ENCODE measurements around the gene KDM4B.
A peak's percentile ranks its signal among the peaks of the same experiment; 100 is the strongest.

The KDM4B gene

DNA sequence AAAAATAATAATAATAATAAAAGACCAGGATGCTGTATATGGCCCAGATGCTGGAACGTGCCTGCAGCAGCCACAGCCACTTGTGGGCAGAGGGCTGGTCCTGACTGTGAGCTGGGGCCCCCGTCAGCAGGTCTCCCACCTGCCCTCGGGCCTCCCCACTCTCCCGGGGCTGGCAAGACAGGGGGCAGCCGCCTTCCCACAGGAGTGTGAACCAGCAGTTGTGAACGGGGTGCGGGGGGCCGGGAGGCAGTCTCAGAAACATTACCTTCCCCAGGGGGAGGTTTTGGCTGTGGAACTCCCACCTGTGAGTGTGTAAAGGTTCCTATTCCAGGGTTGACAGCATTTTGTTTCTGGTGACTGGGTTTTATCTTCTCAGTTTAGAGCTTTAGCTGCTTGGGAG lies 151.4 kb downstream of the KDM4B start:
- no peak for DNase-seq

DNA sequence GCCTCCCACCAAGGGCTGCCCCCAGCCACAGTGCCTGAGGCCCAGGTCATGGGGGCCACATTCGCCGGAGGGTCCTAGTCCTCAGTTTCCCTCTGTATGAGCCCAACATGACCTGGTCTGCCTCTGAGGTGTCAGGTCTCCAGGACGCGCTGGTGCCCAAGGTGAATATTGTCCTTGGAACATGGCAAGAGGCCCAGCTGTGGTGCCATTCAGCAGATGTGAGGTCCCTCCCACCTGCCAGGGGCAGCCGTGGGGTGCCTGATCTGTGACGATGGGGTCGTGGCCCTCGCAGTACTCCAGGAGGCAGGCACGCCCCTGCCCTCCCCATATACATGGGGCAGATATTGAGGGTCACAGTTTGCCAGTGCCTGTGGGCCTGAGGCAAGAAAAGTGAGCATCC lies 151.9 kb downstream of the KDM4B start:
- no peak for DNase-seq

DNA sequence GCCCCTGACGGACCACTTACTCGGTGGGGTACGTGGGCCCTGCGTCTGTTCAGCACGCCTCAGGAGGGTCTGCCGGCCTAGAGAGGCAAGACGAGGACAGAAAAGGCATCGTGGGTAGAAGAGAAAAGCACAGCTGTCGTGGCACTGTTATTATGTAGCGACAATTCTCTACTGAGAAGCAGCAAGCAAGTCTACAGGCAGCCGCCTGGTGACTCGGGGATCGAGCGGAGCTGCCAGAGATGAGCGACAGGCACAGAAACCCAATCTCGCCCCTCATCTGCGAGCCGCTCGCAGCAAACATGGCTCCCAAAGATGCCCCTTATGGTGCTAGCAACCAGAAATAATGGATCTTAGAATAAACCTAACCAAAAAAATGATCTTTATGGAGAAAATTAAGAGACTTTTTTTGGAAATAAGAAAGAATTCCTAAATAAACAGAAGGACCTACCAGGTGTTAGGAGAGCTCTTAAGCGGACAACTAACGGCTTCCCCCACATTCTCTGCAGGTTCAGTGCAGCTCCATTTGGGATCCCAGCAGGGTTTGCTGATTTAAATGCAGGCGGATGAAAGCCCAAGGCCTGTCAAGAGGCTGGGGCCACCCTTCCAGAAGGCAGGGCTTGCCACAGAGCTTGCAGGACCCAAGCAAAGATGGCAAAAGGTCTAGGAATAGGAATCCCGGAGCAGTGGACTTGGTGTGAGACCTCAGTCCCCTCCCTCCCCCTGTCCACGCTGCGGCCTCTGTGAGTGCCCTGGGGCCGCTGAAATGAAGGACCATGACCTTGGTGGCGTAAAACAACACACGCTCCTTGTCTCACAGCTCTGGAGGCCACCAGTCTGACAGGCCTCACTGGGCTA lies 152.6 kb downstream of the KDM4B start:
- DNase-seq: peak in 10 of 56 donors; percentile 2 to 42 (median 18)

DNA sequence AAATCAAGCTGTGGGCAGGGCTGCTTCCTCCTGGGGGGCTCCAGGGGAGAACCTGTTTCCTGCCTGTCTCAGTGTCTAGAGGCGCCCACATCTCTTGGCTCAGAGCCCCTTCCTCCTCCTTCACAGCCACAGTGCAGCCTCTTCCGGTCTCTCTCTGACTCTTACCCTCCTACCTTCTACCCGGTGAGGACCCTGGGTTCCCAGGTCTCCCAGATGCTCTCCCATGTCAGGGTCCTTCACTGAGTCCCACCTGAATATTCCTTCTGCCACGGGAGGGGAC lies 153.1 kb downstream of the KDM4B start:
- DNase-seq: no peak

DNA sequence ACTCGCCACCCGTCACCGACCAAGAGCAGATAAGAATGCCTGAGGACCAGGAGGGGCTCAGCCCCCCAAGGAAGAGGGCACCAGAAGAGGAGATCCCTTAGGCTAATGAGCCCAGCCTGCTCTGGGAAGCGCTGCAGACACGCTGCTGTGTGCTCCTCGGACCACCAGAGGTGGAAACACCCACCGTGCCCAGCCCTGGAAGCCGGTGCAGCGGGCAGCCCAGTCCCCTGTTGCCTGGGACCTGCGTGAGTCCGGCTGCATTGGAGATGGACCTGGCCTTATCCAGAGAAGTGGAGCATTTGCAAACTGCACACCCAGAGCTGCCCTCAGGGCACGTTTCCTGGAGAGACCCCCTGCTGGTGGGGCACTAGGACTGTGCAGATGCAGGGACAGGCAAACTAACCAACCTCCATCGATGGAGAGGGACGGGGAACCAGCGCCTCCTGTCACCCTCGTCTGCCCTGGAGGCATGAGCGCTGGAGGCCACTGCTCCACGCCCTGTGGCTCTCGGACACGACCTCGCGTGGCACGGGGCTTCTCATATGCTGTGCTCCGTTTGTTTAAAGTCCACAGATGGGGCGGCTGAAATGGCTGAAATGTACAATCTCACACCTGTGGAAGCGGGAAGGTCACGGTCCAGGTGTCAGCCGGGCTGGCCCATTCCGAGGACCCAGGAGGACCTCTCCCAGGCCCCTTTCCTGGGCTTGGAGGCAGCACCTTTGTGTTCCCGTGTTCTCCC lies 153.9 kb downstream of the KDM4B start:
- DNase-seq: no peak

DNA sequence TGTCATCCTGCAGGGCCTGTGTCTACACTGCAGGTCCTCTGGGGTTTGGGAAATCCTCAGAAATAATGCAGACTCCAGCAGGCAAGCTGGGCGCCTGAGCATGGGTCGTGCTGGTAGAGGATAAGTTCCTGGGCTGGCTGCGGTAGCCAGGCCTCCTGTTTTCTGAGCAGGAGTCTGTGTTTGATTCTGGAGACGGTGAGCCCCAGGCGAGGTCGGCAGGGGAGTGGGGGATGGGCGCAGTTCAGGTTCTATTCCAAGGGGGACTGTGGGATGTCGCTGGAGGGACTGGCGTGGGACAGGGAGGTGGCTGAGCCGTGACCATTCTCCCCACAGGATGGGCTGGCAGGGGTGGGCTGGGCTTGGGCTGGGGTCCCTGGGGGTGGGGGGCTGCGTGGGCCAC lies 154.7 kb downstream of the KDM4B start:
- DNase-seq: no peak

DNA sequence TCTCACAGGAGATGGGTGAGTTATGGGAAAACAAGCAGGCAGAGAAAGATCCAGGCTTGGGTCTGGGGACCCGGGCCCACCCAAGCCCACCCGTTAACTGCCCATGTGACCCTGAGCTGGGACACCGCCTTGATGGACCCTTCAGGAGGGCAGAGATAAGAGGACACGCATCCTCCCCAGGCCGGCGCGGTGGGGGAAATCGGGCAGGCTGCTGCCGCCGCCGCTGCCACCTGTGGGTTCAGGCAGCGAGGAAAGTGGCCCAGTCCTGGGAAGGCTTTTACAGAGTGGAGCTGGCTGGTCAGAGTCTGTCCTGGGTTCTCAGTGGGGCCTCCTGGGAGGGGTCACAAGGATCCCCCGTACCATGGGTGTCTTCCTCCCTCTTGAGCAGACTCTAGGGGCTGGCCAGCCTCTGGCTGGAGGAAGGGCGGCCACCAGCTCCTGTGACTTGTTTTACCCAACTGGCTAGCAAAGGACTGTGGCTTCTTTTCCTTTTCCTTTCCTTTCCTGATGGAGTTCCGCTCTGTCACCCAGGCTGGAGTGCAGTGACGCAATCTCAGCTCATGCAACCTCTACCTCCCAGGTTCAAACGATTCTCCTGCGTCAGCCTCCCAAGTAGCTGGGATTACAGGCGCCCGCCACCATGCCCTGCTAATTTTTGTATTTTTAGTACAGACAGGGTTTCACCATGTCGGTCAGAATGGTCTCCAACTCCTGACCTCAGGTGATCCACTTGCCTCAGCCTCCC lies 155.4 kb downstream of the KDM4B start:
- DNase-seq: no peak

DNA sequence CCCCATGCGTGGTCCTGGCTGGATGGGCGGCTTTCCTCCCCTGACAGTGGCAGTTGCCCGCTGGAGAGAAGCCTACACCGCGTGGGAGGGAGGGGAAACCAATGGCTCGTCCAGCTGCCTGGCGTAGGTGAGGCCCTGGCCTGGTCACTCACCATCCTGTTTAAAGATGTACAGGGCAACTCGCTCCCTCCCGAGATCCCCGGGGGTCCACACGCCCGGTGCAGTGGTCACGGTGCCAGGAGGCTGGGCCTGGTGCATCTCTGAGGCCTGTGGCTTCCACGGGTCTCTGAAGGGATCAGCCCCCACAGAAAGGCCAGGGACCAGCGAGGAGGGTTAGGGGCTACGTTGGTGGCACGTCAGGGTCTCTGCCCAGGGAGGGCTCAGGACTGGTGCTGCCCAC lies 156.5 kb downstream of the KDM4B start:
- no peak for DNase-seq

DNA sequence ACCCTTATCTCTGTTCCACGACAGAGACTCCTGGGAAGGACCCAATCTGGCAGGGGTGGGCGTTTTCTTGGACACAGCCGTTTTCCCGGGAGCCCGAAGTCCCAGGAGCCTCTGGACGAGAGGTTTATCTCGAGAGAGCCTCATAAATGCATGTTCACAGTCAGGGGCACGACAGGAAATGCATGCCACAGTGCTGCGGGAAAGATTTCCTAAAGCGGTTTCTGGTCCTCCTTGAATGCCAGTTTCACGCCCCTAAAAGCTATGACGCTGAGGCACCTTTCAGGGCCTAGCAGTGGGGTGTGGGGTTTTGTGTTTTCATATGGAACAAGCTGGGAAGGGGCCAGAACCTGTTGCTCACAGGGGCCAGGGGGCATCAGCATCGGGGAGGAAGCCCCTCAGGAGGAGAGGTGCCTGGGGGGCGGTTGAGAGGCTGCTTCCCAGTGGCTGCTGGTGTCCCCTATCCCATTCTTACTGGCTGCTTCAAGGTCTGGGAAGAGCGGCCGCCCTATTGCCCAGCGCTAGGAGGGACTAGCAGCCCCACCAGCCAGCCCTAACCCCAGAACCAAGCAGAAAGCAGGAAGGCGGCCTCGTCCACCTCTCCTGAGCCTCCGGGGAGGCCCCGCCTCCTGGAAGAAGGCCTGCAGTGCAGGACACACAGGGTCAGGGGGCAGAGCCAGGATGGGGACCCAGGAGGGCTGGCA lies 157.0 kb downstream of the KDM4B start:
- no peak for DNase-seq

DNA sequence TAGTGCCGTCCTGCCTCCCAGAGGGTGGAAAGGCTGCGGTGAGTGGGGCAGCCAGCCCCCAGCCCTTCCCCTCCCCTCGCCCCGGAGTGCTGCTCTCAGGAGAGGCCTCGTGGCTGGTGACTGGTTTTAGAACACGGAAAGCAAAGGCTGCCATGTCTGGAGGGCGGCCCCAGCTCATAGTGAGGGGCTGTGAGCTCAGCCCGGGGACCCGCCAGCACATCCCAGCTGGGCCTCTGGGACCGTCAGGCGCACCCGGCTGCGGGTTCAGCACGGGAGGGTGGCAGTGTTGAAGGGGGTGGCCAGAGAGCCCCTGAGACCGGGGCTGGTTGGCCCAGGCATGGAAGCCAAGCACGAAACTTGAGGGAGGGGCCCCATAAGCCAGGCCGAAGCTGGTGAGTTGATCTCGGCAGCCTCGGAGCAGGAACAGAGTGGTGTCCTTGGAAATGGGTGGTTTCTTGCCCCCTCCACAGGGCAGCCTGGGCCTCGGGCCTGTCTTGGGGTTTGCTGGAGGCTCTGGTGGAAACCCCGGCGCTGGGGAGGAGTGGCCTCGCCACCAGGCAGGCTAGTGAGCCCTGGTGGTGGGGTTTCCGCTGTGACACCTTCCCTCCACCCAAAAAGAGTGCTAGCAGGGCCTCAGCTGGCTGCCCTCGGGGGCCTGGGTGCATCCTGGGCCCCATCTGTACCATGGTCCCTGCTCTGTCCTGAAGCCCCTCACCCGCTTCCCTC lies 157.7 kb downstream of the KDM4B start:
- DNase-seq: no peak

DNA sequence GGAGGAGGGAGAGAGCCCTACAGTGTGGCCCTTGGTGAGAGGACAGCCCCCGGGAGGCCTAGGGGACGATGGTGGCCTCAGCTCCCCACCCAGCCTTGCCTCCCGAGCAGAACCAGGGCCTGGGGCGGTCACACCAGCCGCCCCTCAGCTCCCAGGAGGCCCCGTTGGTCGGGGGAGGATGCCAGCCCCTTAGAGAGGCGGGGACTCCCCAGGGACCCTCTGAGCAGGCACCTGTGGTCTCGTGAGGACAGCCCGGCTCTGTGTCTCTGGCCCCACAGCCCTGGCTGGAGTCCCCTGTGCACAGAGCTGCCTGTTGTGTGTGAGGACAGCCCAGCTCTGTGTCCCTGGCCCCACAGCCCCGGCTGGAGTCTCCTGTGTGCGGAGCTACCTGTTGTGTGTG lies 158.8 kb downstream of the KDM4B start:
- no peak for DNase-seq

DNA sequence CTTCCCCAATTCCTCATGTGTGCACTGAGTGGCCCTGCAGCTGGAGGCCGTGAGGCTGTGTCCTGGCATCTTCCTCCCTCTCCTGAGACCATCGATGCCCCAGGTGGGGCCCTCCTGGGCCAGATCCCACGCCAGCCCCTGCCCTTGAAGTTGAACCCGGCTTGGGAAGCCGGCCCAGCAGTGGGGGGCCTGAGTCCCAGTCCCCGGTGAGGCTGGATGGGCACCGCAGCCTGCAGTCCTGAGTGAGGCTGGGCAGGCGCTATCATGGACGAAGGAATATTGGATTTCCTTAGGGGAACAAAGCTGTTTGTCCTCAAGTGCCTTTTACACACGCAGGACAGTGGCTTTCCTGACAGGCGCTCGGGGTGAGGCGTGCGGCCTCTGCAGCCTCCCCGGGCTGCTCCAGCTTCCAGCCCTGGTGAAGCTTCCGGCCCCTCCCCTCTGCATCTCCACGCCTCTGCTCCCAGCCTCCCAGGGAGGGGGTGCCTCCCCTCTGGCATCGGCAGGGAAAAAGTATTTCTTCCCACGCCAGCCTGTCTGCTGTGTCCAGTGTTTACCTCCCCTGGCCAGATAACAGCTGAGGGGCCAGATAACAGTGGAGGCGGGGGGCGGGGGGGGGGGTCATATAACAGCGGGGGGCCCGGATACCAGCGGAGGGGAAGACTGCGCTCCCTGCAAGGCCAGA lies 159.5 kb downstream of the KDM4B start:
- no peak for DNase-seq

DNA sequence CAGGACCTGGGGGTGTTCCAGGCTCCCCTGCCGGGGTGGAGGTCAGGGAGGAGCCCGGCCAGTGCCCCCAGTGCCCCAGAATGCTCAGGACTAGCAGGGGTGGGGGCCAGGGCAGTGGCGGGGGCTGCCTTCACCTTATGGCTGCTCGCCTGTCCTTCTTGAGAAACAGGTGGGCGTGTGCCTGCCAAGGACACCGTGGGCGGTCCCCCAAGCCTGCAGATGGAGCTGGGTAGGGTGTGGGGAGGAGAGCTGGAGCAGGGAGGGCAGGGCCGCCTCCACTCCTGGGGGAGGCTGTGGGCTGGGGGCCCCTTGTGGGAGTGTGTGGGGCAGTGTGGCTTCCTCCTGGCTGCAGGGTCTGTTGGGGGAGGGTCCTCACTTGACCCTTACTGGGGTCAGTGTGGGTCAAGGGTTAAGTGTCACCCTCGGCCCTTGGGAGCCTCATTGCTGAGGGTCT lies 160.1 kb downstream of the KDM4B start:
- peak in 1 of 56 donors; percentile 33 for DNase-seq

DNA sequence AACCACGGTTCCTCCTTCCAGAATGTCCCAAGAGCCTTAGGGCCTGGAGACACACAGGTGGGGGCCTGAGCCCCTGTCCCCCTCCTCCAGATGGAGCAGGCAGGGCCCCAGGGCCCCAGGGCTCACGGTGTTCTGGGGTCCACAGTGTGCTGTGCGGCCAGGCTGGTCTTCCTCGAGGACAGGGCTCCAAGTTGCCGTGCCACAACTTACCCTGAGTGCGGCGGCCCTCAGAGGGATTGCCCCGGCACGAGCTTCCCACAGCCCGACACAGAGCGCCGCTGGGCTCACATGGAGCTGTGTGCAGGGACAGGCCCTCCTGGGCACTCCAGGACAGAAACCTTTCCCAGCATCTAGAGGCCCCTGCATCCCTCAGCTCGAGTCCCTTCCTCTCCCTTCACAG lies 160.8 kb downstream of the KDM4B start:
- DNase-seq: no peak

DNA sequence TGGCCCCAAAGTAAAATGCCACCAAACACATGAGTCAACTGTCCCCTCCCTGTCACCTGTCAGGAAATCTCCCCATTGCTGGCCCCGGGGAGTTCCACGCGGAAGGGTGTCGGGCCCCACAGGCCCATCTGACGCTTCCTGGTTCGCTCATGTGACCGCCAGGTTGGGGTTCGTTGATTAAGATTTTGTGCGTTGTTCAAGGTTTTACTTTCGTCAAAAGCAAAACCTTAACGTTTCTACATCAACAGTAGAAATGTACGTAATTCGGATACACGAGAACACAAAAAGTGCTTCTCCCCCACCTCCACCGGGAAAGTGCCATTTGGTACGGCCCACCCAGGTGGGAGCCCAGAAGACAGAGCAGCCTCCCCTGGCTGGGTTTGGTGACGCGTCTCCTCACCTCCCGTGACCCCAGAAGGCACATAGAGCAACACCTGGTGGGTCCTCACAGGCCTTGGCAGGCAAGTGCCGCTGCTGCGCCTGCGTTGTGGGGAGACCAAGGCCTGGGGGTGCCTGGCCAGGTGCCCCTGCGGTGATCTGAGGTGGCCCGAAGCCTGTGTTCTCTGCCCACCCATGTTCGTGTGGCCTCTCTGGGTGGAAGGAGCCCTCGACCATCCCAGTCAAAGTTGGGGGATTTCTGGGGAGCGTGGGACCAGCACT lies 161.6 kb downstream of the KDM4B start:
- DNase-seq: no peak

DNA sequence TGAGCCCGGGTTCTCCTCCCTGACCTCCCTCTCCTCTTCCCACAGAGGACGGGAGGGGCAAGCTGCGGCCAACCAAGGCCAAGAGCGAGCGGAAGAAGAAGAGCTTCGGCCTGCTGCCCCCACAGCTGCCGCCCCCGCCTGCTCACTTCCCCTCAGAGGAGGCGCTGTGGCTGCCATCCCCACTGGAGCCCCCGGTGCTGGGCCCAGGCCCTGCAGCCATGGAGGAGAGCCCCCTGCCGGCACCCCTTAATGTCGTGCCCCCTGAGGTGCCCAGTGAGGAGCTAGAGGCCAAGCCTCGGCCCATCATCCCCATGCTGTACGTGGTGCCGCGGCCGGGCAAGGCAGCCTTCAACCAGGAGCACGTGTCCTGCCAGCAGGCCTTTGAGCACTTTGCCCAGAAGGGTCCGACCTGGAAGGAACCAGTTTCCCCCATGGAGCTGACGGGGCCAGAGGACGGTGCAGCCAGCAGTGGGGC lies 162.2 kb downstream of the KDM4B start:
- no peak for DNase-seq

DNA sequence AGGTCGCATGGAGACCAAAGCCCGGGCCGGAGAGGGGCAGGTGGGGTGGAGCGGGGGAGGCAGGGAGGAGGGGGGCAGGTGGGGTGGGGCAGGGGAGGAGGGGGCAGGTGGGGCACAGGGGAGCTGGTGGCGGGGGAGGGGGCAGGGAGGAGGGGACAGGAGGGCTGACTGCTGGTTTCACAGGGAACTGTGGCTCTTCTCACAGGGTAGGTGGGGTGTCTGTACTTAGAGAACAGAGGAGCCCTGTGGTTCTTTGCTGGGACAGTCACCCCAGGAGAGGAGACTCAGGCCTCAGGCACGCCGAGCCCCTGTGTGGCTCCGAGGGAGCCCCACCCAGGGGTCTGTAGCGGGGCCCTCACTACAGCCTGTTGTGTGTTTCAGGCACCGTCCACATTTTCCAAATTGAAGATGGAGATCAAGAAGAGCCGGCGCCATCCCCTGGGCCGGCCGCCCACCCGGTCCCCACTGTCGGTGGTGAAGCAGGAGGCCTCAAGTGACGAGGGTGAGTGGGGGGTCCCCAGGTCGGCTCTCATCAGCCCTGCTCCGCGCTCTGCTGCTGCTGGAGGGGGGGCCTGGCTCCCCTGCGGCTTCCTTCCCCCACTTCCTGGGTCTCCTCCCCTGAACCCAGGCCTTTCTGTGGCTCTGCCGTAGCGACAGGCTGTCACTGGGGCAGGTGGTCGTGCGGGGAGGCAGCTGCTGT lies 162.7 kb downstream of the KDM4B start:
- no peak for DNase-seq

DNA sequence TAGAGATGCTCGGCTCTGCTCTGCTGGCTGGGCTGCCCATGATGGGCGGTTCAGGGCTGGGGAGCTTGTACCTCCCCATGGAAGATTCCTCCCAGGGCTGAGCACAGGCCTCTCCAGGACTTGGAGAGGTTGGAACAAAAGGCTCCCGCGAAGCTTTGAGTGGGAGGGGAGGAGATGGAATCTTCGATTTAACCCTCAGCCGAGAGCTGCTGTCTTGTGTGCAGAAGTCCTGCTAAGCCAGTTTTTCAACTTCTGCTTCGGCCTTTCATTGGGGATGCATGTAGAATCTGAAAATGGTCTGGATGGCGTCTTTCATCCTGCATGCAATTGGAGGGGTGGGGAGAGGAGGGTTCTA lies 163.3 kb downstream of the KDM4B start:
- DNase-seq: peak in 1 of 56 donors; percentile 11

Data from amygdala (tissue), 56 donors.